ENCODE results near the gene TSC2. TPM values are rescaled to one million over a fixed set of nuclear protein-coding genes. Genes with fewer than 3 reads are reported as not detected.

Gene TSC2
- total RNA-seq, 1 donor = 78.9 TPM

- H3K79me2 ChIP-seq (ENCODE audit: insufficient read depth, low read length) = no peaks in the 10 kb centered on the region
- H3K27me3 ChIP-seq (ENCODE audit: insufficient read depth, low read length) = no peaks in the 10 kb centered on the region
- H3K36me3 ChIP-seq (ENCODE audit: insufficient read depth, low read length) = peaks cover 44% of the 10 kb centered on the region
- no peak overlapping the region for H3K4me3 ChIP-seq (ENCODE audit: insufficient read depth, low read length)
- no peaks in the 10 kb centered on the region for H3K9me3 ChIP-seq (ENCODE audit: low read depth, low read length)
- H3K4me2 ChIP-seq (ENCODE audit: insufficient read depth, low read length) = no peak overlapping the region
- no peak overlapping the region for H3K27ac ChIP-seq (ENCODE audit: low read depth, low read length)
- no peak for TF ChIP-seq CTCF (IDR thresholded peaks at IDR 0.05; ENCODE audit: extremely low read depth, low read depth, low read length)
- no peak for DNase-seq (ENCODE audit: insufficient read length, low spot score, missing footprints)
- H4K20me1 ChIP-seq (ENCODE audit: insufficient read depth, low read length) = no peaks in the 10 kb centered on the region
- no peaks in the 10 kb centered on the region for H3K4me1 ChIP-seq (ENCODE audit: insufficient read depth, low read length)
- H2AFZ ChIP-seq (ENCODE audit: low read length) = no peak overlapping the region
Measured at GRCh38 chr16:2077016-2077415, 29.2 kb downstream of the TSC2 start.

- H4K20me1 ChIP-seq (ENCODE audit: insufficient read depth, low read length) = peaks cover 4% of the 10 kb centered on the region
- no peaks in the 10 kb centered on the region for H3K27me3 ChIP-seq (ENCODE audit: insufficient read depth, low read length)
- no peak overlapping the region for H3K4me2 ChIP-seq (ENCODE audit: insufficient read depth, low read length)
- H3K79me2 ChIP-seq (ENCODE audit: insufficient read depth, low read length) = no peaks in the 10 kb centered on the region
- no peak overlapping the region for H2AFZ ChIP-seq (ENCODE audit: low read length)
- H3K27ac ChIP-seq (ENCODE audit: low read depth, low read length) = no peak overlapping the region
- TF ChIP-seq CTCF (IDR thresholded peaks at IDR 0.05; ENCODE audit: extremely low read depth, low read depth, low read length) = no peak
- H3K9me3 ChIP-seq (ENCODE audit: low read depth, low read length) = no peaks in the 10 kb centered on the region
- peaks cover 44% of the 10 kb centered on the region for H3K36me3 ChIP-seq (ENCODE audit: insufficient read depth, low read length)
- H3K4me3 ChIP-seq (ENCODE audit: insufficient read depth, low read length) = no peak overlapping the region
- no peak for DNase-seq (ENCODE audit: insufficient read length, low spot score, missing footprints)
- no peaks in the 10 kb centered on the region for H3K4me1 ChIP-seq (ENCODE audit: insufficient read depth, low read length)
Measured at GRCh38 chr16:2077696-2078095, 29.9 kb downstream of the TSC2 start.

GRCh38 chr16:2078096-2078495 lies 30.3 kb downstream of the TSC2 start:
- H3K27me3 ChIP-seq (ENCODE audit: insufficient read depth, low read length) = no peaks in the 10 kb centered on the region
- H3K36me3 ChIP-seq (ENCODE audit: insufficient read depth, low read length) = peaks cover 41% of the 10 kb centered on the region
- no peaks in the 10 kb centered on the region for H3K79me2 ChIP-seq (ENCODE audit: insufficient read depth, low read length)
- H3K4me1 ChIP-seq (ENCODE audit: insufficient read depth, low read length) = no peaks in the 10 kb centered on the region
- H3K4me3 ChIP-seq (ENCODE audit: insufficient read depth, low read length) = no peak overlapping the region
- H3K4me2 ChIP-seq (ENCODE audit: insufficient read depth, low read length) = no peak overlapping the region
- no peak for DNase-seq (ENCODE audit: insufficient read length, low spot score, missing footprints)
- TF ChIP-seq CTCF (IDR thresholded peaks at IDR 0.05; ENCODE audit: extremely low read depth, low read depth, low read length) = no peak
- H3K27ac ChIP-seq (ENCODE audit: low read depth, low read length) = no peak overlapping the region
- peaks cover 4% of the 10 kb centered on the region for H4K20me1 ChIP-seq (ENCODE audit: insufficient read depth, low read length)
- no peaks in the 10 kb centered on the region for H3K9me3 ChIP-seq (ENCODE audit: low read depth, low read length)
- H2AFZ ChIP-seq (ENCODE audit: low read length) = no peak overlapping the region

GRCh38 chr16:2078691-2079090 lies 30.9 kb downstream of the TSC2 start:
- Histone ChIP-seq H3K4me3 (ENCODE audit: insufficient read depth, low read length) (no peak overlapping the region), H3K9me3 (ENCODE audit: low read depth, low read length) (no peaks in the 10 kb centered on the region), H3K27me3 (ENCODE audit: insufficient read depth, low read length) (no peaks in the 10 kb centered on the region), H3K4me1 (ENCODE audit: insufficient read depth, low read length) (no peaks in the 10 kb centered on the region), H3K4me2 (ENCODE audit: insufficient read depth, low read length) (no peak overlapping the region), H3K36me3 (ENCODE audit: insufficient read depth, low read length) (peaks cover 35% of the 10 kb centered on the region), H4K20me1 (ENCODE audit: insufficient read depth, low read length) (peaks cover 4% of the 10 kb centered on the region), H3K27ac (ENCODE audit: low read depth, low read length) (no peak overlapping the region), H2AFZ (ENCODE audit: low read length) (no peak overlapping the region), H3K79me2 (ENCODE audit: insufficient read depth, low read length) (no peaks in the 10 kb centered on the region)
- TF ChIP-seq CTCF (IDR thresholded peaks at IDR 0.05; ENCODE audit: extremely low read depth, low read depth, low read length) = no peak
- DNase-seq (ENCODE audit: insufficient read length, low spot score, missing footprints) = no peak

All from osteoblast (primary cell).